GM10248 (cell line): ENCODE measurements around the gene RPL37.
"Not testable (repeated sequence)": the region's sequence is repeated elsewhere in the genome, so short reads cannot be mapped to it uniquely, and the experiment has no call there.

Experiments used
- CTCF ChIA-PET: fragments of 300-600 bp; sonication (Branson Sonifier 250); formaldehyde crosslinking; extraction: SDS; loops from one replicate; lab custom pipeline; 2021; ENCODE audit warnings: antibody characterized with exemption; lab: Yijun Ruan, JAX
- POLR2A ChIA-PET: fragments of 350-650 bp; sonication (Branson Sonifier 250); formaldehyde crosslinking; extraction: SDS; loops from one replicate; lab custom pipeline; 2020; ENCODE audit warnings: antibody characterized with exemption; lab: Yijun Ruan, JAX
- DNase-seq: peaks from one replicate; pipeline ENCODE4 v3.0.0; 2012; ENCODE audit errors: extremely low spot score
- TF ChIP-seq, protein P1 (sequence below): IDR thresholded peaks from 2 replicates; pipeline ENCODE4 v1.5.1; 2012; ENCODE audit warnings: mild to moderate bottlenecking, low read depth; ENCODE audit errors: extremely low read depth, missing control alignments, control extremely low read depth

RPL37 gene

DNA sequence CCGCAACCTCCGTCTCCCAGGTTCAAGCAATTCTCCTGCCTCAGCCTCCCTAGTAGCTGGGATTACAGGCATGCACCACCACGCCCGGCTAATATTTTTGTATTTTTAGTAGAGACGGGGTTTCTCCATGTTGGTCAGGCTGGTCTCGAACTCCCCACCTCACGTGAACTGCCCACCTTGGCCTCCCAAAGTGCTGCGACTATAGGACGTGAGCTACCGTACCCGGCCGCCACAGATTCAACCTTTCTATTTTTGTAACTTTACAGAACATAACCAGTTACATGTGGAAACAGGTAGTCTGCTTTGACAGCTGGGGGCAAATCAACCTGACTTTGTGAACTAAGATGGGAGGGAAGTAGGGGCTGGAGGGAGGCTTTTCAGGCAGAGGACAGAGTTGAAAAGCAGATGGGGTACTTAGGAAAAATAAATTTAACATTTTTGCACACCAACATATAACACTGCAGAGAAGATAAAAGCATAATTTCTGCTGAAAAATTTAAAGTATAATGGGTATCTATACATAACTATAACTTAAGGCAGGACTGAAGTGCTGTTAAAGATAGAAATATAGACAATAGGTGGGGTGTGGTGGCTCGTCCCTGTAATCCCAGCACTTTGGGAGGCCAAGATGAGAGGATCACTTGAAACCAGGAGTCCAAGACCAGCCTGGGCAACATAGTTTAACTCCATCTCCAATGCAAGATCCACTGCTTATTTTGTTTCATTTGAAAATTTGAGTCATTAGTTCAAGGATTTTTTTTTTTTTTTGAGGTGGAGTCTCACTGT lies 5.1 kb downstream of the RPL37 start:
- CTCF ChIA-PET = interaction anchor here (0.8 to 0.9 kb wide), 2 partner anchors 8 to 13 kb away, joined by 3 read pairs; no protein-coding TSS in a partner anchor
- POLR2A ChIA-PET = no interaction called here
- TF ChIP-seq, protein P1, sequence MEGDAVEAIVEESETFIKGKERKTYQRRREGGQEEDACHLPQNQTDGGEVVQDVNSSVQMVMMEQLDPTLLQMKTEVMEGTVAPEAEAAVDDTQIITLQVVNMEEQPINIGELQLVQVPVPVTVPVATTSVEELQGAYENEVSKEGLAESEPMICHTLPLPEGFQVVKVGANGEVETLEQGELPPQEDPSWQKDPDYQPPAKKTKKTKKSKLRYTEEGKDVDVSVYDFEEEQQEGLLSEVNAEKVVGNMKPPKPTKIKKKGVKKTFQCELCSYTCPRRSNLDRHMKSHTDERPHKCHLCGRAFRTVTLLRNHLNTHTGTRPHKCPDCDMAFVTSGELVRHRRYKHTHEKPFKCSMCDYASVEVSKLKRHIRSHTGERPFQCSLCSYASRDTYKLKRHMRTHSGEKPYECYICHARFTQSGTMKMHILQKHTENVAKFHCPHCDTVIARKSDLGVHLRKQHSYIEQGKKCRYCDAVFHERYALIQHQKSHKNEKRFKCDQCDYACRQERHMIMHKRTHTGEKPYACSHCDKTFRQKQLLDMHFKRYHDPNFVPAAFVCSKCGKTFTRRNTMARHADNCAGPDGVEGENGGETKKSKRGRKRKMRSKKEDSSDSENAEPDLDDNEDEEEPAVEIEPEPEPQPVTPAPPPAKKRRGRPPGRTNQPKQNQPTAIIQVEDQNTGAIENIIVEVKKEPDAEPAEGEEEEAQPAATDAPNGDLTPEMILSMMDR = no peak
- no peak for DNase-seq

DNA sequence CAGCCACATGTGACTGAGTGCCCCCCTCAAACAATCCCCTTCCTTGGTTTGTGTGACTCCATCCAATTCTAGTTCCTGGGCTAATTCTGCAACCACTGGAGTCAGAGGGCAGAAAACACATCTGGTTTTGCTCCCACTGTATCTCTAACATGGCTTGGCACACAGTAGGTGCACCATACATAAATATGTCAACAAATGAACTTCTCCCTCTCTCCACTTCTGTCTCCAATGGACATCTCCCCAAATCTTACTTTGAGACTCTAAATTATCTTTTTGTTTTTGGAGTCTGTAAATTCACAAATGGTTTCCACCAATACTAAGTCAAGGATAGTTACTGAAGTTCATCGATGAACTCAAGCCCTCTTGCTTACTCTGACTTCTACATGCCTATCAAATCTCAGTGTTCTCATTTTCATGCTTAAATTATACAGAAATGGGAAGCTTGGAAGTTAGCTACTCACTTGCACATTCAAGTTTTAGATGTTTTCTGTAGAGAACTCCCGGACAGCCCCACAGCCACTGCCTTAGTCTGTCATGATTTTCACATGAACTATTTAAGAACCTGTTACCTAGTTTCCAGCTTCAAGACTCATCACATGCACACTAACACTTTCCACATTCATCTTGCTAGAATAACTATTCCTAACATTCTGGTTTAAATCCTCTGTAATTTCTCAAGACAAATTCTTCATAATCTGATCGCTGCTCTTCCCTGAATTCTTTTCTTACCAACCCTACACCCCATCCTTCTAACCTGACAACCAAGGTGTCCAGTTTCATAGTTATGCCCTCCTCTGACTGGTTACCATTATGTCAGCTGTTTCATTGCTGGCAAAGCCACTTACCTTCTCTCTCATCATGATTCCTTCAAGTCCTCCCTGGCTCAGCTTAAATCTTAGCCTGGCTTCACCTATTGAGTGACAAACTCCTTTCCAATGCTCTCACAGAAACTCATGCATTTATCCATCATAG lies 6.0 kb downstream of the RPL37 start:
- ChIA-PET POLR2A (interaction anchor here (1.0 kb wide), 1 partner anchor 22 kb away, joined by 3 read pairs; no protein-coding TSS in a partner anchor), CTCF (interaction anchor here (0.8 to 0.9 kb wide), 2 partner anchors 7 to 14 kb away, joined by 3 read pairs; no protein-coding TSS in a partner anchor)
- no peak for DNase-seq
- TF ChIP-seq, protein P1 = no peak

DNA sequence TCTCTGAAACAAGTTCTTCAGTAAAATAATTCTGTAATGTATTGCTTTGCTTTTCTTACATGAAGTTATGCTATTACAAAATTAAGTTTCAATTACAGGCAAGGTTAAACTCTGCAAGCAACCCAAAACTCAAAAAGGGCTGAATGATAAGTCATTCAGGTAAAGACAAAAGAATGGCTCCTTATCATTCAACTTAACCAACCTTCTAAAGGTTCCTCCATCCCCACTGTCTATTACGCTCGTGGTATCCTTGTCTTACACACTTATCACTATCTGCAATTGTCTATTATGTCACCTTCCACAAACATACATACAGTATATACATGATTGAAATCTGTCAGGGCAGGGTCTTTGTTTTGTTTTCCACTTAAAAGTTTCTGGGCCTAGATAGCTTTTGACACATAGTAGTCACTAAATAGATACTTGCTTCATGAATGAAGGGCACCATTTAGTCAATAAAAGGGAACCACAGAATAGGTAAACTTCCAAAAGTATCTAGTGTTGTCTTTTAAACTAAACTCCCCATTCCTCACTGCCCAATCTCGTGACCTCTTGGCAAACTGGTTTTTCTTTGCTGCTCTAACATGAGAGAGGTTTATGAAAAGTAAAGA lies 6.9 kb downstream of the RPL37 start:
- CTCF ChIA-PET = no interaction called here
- POLR2A ChIA-PET = interaction anchor here (1.0 kb wide), 1 partner anchor 13 kb away, joined by 5 read pairs; no protein-coding TSS in a partner anchor
- TF ChIP-seq, protein P1 = no peak
- no peak for DNase-seq

DNA sequence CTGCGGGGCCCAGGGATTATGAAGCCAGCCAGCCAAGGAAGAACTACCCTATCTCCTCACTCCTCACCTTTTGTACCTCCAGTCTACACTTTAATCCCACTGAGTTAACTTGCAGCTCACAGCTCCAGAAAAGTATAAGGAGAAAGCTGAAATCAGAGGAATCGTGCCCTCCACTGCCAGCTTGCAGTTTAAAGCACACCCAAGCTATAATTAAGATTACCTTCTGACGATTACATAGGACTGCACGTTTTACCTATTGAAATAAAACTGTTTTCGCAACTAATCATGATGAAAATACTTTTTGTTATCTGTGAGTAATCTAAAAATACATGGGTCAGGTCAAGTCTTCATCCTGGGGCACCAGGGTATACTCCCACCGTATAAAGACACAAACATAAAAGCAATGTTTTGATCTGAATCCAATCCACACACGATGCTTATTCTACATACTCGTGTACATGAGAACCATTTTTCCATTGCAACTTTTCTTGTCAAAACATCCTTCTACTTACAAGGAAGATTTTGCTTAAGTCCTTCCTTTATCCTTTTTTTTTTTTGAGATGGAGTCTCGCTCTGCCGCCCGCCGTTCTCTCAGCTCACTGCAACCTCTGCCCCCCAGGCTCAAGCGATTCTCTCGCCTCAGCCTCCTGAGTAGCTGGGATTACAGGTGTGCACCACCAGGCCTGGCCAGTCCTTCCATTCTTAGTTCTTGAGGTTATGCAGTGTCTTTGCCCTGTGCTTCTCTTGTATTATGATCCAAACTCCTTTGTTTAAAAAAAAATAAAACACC lies 7.6 kb downstream of the RPL37 start:
- no peak for DNase-seq
- TF ChIP-seq, protein P1 = no peak
- ChIA-PET CTCF (interaction anchor here (1.2 kb wide), 1 partner anchor 36 kb away, joined by 3 read pairs; no protein-coding TSS in a partner anchor), POLR2A (interaction anchor here (1.0 kb wide), 1 partner anchor 12 kb away, joined by 5 read pairs; no protein-coding TSS in a partner anchor)

DNA sequence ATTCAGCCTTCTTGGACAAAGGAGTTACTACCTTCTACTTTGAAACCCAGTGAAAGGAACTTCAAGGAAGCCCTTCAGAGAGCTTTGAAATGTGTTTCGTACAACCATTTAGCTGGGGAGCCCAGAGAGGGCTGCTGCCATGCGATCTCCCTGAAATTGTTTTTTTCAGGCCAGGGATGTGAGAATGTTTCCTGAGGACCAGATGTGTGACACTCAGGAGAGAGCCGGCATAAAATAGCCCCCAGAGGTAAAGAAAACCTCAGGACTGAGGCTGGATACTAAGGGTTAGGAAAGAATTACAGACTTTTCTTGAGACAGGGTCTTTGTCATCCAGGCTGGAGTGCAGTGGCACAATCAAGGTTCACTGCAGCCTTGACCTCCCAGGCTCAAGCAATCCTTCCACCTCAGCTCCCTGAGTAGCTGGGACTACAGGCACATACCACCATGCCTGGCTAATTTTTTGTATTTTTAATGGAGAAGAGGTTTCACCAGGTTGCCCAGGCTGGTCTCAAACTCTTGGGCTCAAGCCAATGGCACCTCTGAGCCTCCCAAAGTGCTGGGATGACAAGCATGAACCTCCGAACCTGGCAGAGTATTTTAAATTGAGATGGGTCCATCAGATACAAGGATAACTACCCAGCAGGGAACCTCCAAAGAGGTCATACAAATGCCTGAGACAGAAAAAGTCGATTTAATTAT lies 8.4 kb downstream of the RPL37 start:
- TF ChIP-seq, protein P1 = no peak
- ChIA-PET POLR2A (no interaction called here), CTCF (interaction anchor here (0.7 to 1.6 kb wide), 3 partner anchors 9 to 36 kb away, joined by 3 to 4 read pairs (median 4); no protein-coding TSS in a partner anchor)
- DNase-seq = no peak

DNA sequence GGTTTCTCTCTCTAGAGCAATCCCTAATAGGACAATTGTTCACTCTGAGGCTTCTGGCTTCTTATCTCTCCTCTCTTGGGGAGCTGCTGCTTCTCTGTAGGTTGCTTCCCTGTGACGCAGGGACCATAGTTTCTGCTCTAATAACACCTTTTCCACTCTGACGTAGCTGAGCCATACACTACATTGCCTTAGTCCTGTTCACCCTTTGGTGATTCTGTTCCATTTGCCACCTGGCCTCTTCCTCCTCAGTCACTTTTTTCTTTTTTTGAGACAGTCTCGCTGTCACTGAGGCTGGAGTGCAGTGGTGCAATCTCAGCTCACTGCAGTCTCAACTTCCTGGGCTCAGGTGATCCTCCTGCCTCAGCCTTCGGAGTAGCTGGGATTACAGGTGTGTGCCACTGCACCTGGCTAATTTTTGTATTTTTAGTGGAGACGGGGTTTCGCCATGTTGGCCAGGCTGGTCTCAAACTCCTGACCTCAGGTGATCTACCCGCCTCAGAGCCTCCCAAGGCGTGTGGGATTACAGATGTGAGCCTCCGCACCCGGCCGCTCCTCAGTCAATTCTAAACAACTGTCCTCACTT lies 9.5 kb downstream of the RPL37 start:
- ChIA-PET CTCF (interaction anchor here (0.7 to 1.6 kb wide), 4 partner anchors 8 to 28 kb away, joined by 3 to 4 read pairs (median 4); partner anchors contain the start of gene PRKAA1), POLR2A (interaction anchor here (0.5 kb wide), 1 partner anchor 56 kb away, joined by 7 read pairs; no protein-coding TSS in a partner anchor)
- DNase-seq = not testable (repeated sequence)
